A549 treated with ZK216348 at 1 μM for 4 hours (cell line): ENCODE measurements around the gene CHID1. TPM values are rescaled to one million over a fixed set of nuclear protein-coding genes. Genes with fewer than 3 reads are reported as not detected.

ENCODE experiments used
- total RNA-seq: library from RNA; stranded (reverse); fragments of 200-300 nt; extraction: Qiagen RNA extraction; gene quantifications from 5 replicates; pipeline ENCODE4 v1.2.3, GENCODE V29; 2022; ENCODE audit warnings: low read depth

Gene CHID1
- 69.4 to 78.4 TPM (median 71.7 TPM) in 5 replicates for total RNA-seq

DNA sequence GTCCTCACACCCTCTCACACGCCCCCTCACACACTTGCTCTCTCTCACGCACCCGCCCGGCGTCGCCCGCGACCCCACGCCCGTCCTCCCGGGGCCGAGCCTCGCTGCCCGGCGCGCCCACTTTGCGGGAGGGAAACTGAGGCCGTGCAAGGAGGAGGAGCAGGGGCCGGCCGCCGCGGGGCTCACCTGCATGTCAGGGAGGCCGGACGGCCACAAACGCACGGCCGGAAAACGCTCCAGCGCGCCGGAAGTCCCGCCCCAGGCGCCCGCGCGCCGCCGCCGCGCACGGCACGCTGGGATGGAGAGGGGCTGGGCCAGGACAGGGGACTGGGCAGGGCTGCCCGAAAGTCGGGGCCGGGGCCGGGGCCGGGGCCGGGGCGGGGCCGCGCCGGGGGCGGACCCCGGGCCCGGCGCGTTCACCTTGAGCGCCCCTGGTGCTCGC, at the start of gene CHID1:
TSS of gene CHID1 (minus strand) at position 222 of the 442 bp plus-strand sequence. CDS start 5,994 bp downstream, outside the sequence.

GRCh38 chr11:925496-926301, 15.1 kb upstream of the CHID1 start, which contains the start of gene AP2A2:
Gene AP2A2, plus strand, starts transcription at chr11:925870. Its CDS starts 152 bp downstream, at chr11:926022.

DNA sequence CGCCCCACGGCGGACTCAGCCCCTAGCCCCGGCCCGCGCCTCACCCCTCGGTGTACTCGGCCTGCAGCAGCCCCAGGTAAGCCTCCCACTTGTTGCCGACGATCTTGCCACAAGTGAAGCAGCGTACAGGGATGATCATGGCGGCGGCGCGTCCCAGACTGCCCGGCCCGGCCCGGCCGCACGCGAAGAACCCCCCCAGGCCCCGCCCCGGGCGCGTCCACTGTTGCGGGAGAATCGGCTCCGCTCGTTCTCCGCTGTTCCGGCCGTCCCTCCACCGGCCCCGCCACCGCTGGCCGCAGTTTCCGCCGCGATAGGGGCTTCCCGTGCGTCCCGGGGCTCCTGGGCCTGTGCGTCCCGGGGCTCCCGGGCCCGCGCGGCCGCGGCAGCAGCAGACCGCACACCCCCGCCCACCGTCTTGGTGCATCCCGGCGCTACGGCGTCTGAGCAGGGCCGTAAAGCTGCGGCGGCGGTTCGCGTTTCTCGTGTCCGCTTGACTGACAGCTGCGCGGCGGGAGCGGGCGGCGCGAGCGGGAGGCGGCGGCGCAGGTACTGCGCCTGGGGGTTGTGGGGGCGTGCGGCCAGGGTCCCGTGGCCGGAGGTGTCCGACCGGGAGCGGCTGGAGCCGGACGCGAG, 68.1 kb downstream of the CHID1 start, which contains the start of the genes POLR2L and TSPAN4:
TSS of gene POLR2L (minus strand) at position 160 of the 633 bp plus-strand sequence. CDS start at position 139, 21 bp downstream.
TSS of gene TSPAN4 (plus strand) at position 483 of the 633 bp plus-strand sequence. CDS start 7,453 bp downstream, outside the sequence.

DNA sequence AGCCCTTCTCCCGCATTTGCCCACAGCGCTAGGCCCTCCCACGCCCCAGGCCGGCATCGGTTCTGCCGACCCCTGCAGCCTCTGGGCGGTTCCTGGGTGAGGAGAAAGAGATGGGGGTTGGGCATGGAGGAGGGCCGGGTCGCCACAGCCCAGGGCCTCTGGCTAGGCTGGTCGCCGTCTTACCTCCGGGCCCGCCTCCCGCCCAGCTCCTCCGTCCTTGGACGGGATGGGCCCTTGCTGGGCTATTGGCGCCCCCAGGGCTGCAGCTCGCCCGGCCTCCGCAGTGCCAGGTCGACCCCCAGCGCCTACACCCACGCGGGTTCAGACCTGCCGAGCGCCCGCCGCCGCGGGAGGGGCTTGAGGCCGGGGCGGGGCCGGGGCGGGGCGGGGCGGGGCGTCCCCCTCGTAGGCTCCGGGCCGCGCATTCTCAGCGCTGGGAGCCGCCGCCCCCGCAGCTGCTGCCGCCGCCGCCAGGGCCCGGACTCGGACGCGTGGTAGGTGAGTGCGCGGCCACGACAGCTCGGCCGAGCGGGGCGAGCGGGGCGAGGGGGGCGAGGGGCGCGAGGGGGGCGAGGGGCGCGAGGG, 78.0 kb downstream of the CHID1 start, which contains the start of gene CD151:
TSS of gene CD151 (plus strand) at position 424 of the 585 bp plus-strand sequence. CDS start 3,118 bp downstream, outside the sequence.

GRCh38 chr11:827897-828192, 82.8 kb downstream of the CHID1 start, which contains the start of gene CRACR2B:
Gene CRACR2B, plus strand, starts transcription at chr11:827919. Its CDS starts 689 bp downstream, at chr11:828608.

DNA sequence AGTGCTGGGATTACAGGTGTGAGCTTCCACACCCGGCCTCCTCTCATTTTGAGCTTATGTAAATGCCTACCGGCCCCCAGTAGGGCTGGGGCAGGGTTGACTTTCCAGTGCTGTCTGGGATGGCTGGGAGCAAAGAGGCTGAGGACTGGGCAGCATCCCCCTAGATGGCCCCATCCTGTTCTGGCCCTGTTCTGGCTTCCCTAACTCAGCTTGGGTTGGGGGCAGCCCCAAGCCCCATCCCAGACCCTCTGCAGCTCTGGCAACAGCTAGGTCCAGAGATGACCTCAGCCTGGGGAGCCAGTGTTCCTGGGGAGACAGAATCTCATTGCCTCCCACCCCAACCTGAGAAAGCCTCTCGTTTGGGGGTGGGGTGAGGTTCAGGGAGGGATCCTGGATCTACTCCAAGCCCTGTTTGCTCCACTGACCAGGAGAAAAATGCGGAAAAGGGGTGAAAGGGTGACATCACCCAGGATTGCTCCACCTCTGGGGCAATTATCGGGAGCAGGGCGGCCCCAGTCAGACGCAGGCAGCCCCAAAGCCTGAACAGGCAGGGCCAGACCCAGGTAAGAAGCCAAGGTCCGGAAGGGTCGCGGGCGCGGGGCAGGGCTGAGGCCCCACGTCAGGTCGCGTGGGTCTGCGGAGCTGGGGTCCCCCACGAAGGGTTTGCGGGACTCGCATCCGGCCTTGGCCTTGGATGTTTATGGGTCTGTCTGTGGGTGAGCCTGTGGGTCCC, 92.0 kb downstream of the CHID1 start, which contains the start of gene PNPLA2:
TSS of gene PNPLA2 (plus strand) at position 519 of the 733 bp plus-strand sequence. CDS start 805 bp downstream, outside the sequence.

Other genes with a start within 250 kb of the CHID1 start
- gene DEAF1, start 215.6 kb downstream of the CHID1 start, total RNA-seq, result 23.5 to 35.5 TPM (median 33.7 TPM) in 5 replicates
- 5.4 to 11.1 TPM (median 9.6 TPM) in 5 replicates for gene TMEM80, start 215.0 kb downstream of the CHID1 start, total RNA-seq
- gene EPS8L2, start 204.6 kb downstream of the CHID1 start, total RNA-seq, result 64.8 to 145 TPM (median 118 TPM) in 5 replicates
- gene TALDO1, start 163.3 kb downstream of the CHID1 start, total RNA-seq, result 387 to 468 TPM (median 402 TPM) in 5 replicates
- gene GATD1, start 133.3 kb downstream of the CHID1 start, total RNA-seq, result 29.4 to 58.7 TPM (median 49.3 TPM) in 5 replicates
- gene CEND1, start 120.7 kb downstream of the CHID1 start, total RNA-seq, result 2.1 to 2.6 TPM (median 2.4 TPM) in 5 replicates
- 17.4 to 39.6 TPM (median 35.3 TPM) in 5 replicates for gene SLC25A22, start 112.5 kb downstream of the CHID1 start, total RNA-seq
- 6.5 to 17.3 TPM (median 13.0 TPM) in 5 replicates for gene PIDD1, start 105.6 kb downstream of the CHID1 start, total RNA-seq
- gene RPLP2, start 100.8 kb downstream of the CHID1 start, total RNA-seq, result 1,646 to 2,381 TPM (median 2,232 TPM) in 5 replicates
- gene PNPLA2, start 91.9 kb downstream of the CHID1 start, total RNA-seq, result 26.3 to 59.2 TPM (median 52.4 TPM) in 5 replicates
- 2.9 to 5.2 TPM (median 4.7 TPM) in 5 replicates for gene CRACR2B, start 82.9 kb downstream of the CHID1 start, total RNA-seq
- 596 to 862 TPM (median 759 TPM) in 5 replicates for gene CD151, start 77.9 kb downstream of the CHID1 start, total RNA-seq
- 539 to 736 TPM (median 601 TPM) in 5 replicates for gene POLR2L, start 68.3 kb downstream of the CHID1 start, total RNA-seq
- gene TSPAN4, start 68.0 kb downstream of the CHID1 start, total RNA-seq, result 92.6 to 194 TPM (median 180 TPM) in 5 replicates
- 33.3 to 39.8 TPM (median 36.9 TPM) in 5 replicates for gene AP2A2, start 15.1 kb upstream of the CHID1 start, total RNA-seq
- 0.30 TPM in 1 of 5 replicates, not detected in the others for gene MUC6, start 125.9 kb upstream of the CHID1 start, total RNA-seq
- 0.26 to 0.59 TPM (median 0.36 TPM) in 5 replicates for gene MUC2, start 164.1 kb upstream of the CHID1 start, total RNA-seq
- 0.79 to 3.9 TPM (median 2.7 TPM) in 5 replicates for gene MUC5AC, start 247.1 kb upstream of the CHID1 start, total RNA-seq